Left lung (tissue), 10 donors: ENCODE measurements around the gene DLGAP1. TPM values are rescaled to one million over a fixed set of nuclear protein-coding genes. Genes with fewer than 3 reads are reported as not detected.

Experiments used
- ATAC-seq: fragments of 200-7000 bp; cut with Tn5 transposase; one replicate; pipeline ENCODE4 v1.9.1; 2020; ENCODE audit warnings: moderate library complexity
- DNase-seq, 4 donors: peaks; one replicate each; pipeline ENCODE4 v3.0.0-alpha.2; 2013 to 2020
- H3K27ac ChIP-seq, 2 donors: fragments of 200-600 bp; sonication (generic) in 1 of 2; one replicate each; pipeline versions ENCODE4 v1.5.0 to v1.8.0; 2020 to 2021
- H3K27me3 ChIP-seq, 2 donors: fragments of 200-600 bp; sonication (generic) in 1 of 2; one replicate each; pipeline versions ENCODE4 v1.5.0 to v1.8.0; 2020 to 2021
- H3K36me3 ChIP-seq, 2 donors: fragments of 200-600 bp; sonication (generic) in 1 of 2; one replicate each; pipeline versions ENCODE4 v1.5.0 to v1.8.0; 2020 to 2021
- H3K4me1 ChIP-seq, 2 donors: fragments of 200-600 bp; one replicate each; pipeline ENCODE4 v1.8.0; 2021
- H3K4me3 ChIP-seq, 2 donors: fragments of 200-600 bp; sonication (generic) in 1 of 2; one replicate each; pipeline versions ENCODE4 v1.5.0 to v1.8.0; 2020 to 2021; ENCODE audit warnings: mild to moderate bottlenecking in 1 of 2
- H3K9me3 ChIP-seq, 2 donors: fragments of 200-600 bp; sonication (generic) in 1 of 2; one replicate each; pipeline versions ENCODE4 v1.5.0 to v1.8.0; 2020 to 2021
- CTCF ChIP-seq, 2 donors: fragments of 200-600 bp; sonication (generic) in 1 of 2; IDR thresholded peaks; one replicate each; pipeline versions ENCODE4 v1.5.0 to v1.8.0; 2021; ENCODE audit warnings: antibody characterized with exemption in 2 of 2
- intact Hi-C, 2 donors: fragments of 100-400 bp; cut with DNase I; formaldehyde crosslinking; loops; one replicate each; pipeline versions ENCODE4 v1.11.2 to v1.14.2; 2022
- polyA plus RNA-seq, 6 donors: library from polyadenylated mRNA; unstranded; fragments of 120-200 nt; gene quantifications; one replicate each; pipeline ENCODE4 v1.2.1, GENCODE V29; 2013; ENCODE audit not compliant: insufficient read length in 6 of 6
- total RNA-seq, 2 donors: library from RNA; stranded (reverse); fragmentation: NEBNext Ultra II Directional; extraction: Animal tissue kit (Norgen Biotek cat#: 25700); gene quantifications; one replicate each; pipeline ENCODE4 v1.2.1, GENCODE V29; 2021
- donor health status: DM: no; HTN: yes; CAD: no.
- donor health status: DM: no; HTN: no; CAD: no.

Gene DLGAP1
- total and polyA plus RNA-seq, 8 donors: 1.6 to 4.0 (median 2.1) TPM

- H3K27ac ChIP-seq: no peak overlapping the region
- no peaks in the 10 kb centered on the region for H3K9me3 ChIP-seq
- no peaks in the 10 kb centered on the region for H3K4me1 ChIP-seq
- intact Hi-C loops: no loop called here
- ATAC-seq (no peak), DNase-seq (no peak)
- no peak overlapping the region for H3K4me3 ChIP-seq
- H3K27me3 ChIP-seq: no peaks in the 10 kb centered on the region
- H3K36me3 ChIP-seq: no peaks in the 10 kb centered on the region
- no peak for TF ChIP-seq CTCF (IDR thresholded peaks at IDR 0.05)
Observed at GRCh38 chr18:4276953-4277585, 178.0 kb downstream of the DLGAP1 start.

DNA sequence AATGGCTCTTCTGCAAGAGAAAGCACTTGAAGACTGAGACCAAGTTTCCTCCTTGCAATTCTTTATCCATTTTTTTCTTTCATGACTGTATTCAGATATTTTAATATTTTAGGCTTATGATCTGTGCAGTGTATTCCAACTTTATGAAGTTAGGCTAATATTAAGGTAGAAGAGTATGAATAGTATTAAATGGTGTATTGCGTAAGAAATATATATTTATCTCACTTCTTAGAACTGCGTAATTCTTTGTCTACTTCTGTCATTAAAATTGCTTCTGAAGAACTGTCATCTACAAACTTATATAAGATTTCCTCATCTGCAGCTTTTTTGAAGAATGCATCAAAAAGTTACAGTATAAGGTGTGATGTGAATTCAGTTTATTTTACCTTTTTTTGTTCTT lies 183.2 kb downstream of the DLGAP1 start:
- Histone ChIP-seq H3K4me3 (no peak overlapping the region), H3K27ac (no peak overlapping the region), H3K27me3 (no peaks in the 10 kb centered on the region), H3K9me3 (no peaks in the 10 kb centered on the region), H3K36me3 (no peaks in the 10 kb centered on the region), H3K4me1 (no peaks in the 10 kb centered on the region)
- no peak for TF ChIP-seq CTCF (IDR thresholded peaks at IDR 0.05)
- ATAC-seq: no peak
- intact Hi-C loops: no loop called here
- no peak for DNase-seq

DNA sequence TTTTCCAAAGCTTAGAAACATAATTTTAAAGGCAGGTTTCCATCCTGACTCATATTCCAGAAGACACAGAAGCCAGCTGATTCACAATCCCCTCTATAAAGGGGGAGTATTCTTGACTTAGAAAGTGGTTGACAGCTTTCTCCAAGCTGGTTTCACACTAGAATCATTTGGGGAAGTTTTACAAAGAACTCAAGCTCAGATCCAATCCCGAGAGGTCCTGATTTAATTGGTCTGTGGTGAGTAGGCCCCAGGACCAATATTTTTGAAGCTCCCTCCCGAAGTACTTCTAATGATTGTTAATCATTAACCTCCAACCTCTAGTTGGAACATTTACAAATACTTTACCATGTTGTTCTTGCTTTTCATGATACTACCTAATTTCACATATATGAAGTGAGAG lies 184.1 kb downstream of the DLGAP1 start:
- Histone ChIP-seq H3K4me1 (no peaks in the 10 kb centered on the region), H3K27me3 (no peaks in the 10 kb centered on the region), H3K36me3 (no peaks in the 10 kb centered on the region), H3K27ac (no peak overlapping the region), H3K4me3 (no peak overlapping the region), H3K9me3 (no peaks in the 10 kb centered on the region)
- no peak for TF ChIP-seq CTCF (IDR thresholded peaks at IDR 0.05)
- intact Hi-C loops: no loop called here
- DNase-seq: no peak
- no peak for ATAC-seq

- TF ChIP-seq CTCF (IDR thresholded peaks at IDR 0.05): no peak
- Histone ChIP-seq H3K9me3 (no peaks in the 10 kb centered on the region), H3K36me3 (no peaks in the 10 kb centered on the region), H3K4me1 (no peaks in the 10 kb centered on the region), H3K27ac (no peak overlapping the region), H3K4me3 (no peak overlapping the region), H3K27me3 (no peaks in the 10 kb centered on the region)
- ATAC-seq (no peak), DNase-seq (no peak)
- intact Hi-C loops: no loop called here
Observed at GRCh38 chr18:4270016-4270415, 185.1 kb downstream of the DLGAP1 start.

DNA sequence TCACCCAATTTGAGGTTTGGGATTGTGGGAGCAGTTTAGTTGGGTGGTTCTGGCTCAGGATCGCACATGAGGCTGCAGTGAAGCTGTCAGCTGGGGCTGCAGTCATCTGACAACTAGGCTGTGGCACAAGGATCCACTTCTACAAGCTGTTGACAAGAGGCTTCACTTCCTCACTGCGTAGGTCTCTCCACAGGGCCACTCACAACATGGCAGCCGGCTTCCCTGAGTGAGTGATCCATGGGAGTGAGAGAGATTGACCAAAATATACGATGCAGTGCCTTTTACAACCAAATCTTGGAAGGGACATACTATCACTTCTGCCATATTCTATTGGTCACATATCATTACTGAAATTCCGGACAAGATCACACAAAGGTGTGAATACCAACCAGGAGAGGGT lies 187.5 kb downstream of the DLGAP1 start:
- no peaks in the 10 kb centered on the region for H3K4me1 ChIP-seq
- H3K4me3 ChIP-seq: no peak overlapping the region
- no peaks in the 10 kb centered on the region for H3K9me3 ChIP-seq
- DNase-seq: no peak
- no peak for TF ChIP-seq CTCF (IDR thresholded peaks at IDR 0.05)
- ATAC-seq: no peak
- intact Hi-C loops: no loop called here
- no peaks in the 10 kb centered on the region for H3K27me3 ChIP-seq
- H3K36me3 ChIP-seq: no peaks in the 10 kb centered on the region
- H3K27ac ChIP-seq: no peak overlapping the region
